ENCODE measurements around the gene IGDCC3. TPM values are rescaled to one million over a fixed set of nuclear protein-coding genes. Genes with fewer than 3 reads are reported as not detected.

IGDCC3 gene
- total and polyA plus RNA-seq, 10 of the 15 experiments (the other 5 are each of a cell fraction or from before 2014, with no cell fraction given), result 0.10 to 0.20 (median 0.15) TPM; not detected in 7

- in situ Hi-C loops (cut with MboI) (no loop called here), intact Hi-C loops (cut with micrococcal nuclease; ENCODE audit: unreplicated experiment) (no loop called here)
- 0 out of 2 replicates have a peak, but pooled peaks cover 4% of the 10 kb centered on the region for H3K4me1 ChIP-seq (ENCODE audit: control insufficient read depth, insufficient read depth, low read length)
- H3K27ac ChIP-seq (ENCODE audit: control insufficient read depth, insufficient read depth), result no peak overlapping the region
- SMC1A ChIA-PET (ENCODE audit: uncharacterized antibody, unreplicated experiment), result interaction anchor here (0.5 kb wide), 1 partner anchor 316 kb away, joined by 5 read pairs; no protein-coding TSS in a partner anchor
- no peaks in the 10 kb centered on the region for H4K20me1 ChIP-seq (ENCODE audit: control insufficient read depth, insufficient read depth)
- H3K79me2 ChIP-seq (ENCODE audit: control insufficient read depth, insufficient read depth, low read length), result no peaks in the 10 kb centered on the region
- FAIRE-seq (no peak), DNase-seq (ENCODE audit: low read depth, low spot score) (no peak), ATAC-seq (no peak)
- H3K9me3 ChIP-seq (replicated peaks; ENCODE audit: control insufficient read depth, insufficient read depth, low read length), result no peaks in the 10 kb centered on the region
- TF ChIP-seq KLF5 (IDR thresholded peaks at IDR 0.05; ENCODE audit: partially characterized antibody), result no peak
- CTCF ChIA-PET, result interaction anchor here (1.0 kb wide), 1 partner anchor 75 kb away, joined by 8 read pairs; no protein-coding TSS in a partner anchor
- no peak overlapping the region for H2AFZ ChIP-seq (ENCODE audit: control insufficient read depth, low read depth, low read length)
- no peaks in the 10 kb centered on the region for H3K27me3 ChIP-seq (replicated peaks in 1 of 2; ENCODE audit: control insufficient read depth in 2 of 2, insufficient read depth in 2 of 2, low read length in 1 of 2)
- no TSS peak for BruUV-seq (replicated peaks)
- H3K4me3 ChIP-seq, result no peak overlapping the region
- WGBS (ENCODE audit: insufficient coverage, insufficient replicate concordance, low lambda C conversion rate, missing lambda C conversion rate), result 49% methylated on average over 10 of the region's 10 CpGs
- H3K4me2 ChIP-seq (ENCODE audit: control insufficient read depth, insufficient read depth), result no peak overlapping the region
- RAD21 ChIA-PET (ENCODE audit: unreplicated experiment), result no interaction called here
- POLR2A ChIA-PET, result no interaction called here
- no peaks in the 10 kb centered on the region for H3K36me3 ChIP-seq (ENCODE audit: control insufficient read depth in 2 of 2, insufficient read depth in 2 of 2, low read length in 1 of 2)
- H3K9ac ChIP-seq (ENCODE audit: control insufficient read depth, insufficient read depth, low read length), result no peak overlapping the region
Measured at GRCh38 chr15:65310431-65311137, 67.2 kb downstream of the IGDCC3 start.

- CTCF ChIA-PET, result interaction anchor here (1.0 kb wide), 1 partner anchor 75 kb away, joined by 8 read pairs; no protein-coding TSS in a partner anchor
- H2AFZ ChIP-seq (ENCODE audit: control insufficient read depth, low read depth, low read length), result no peak overlapping the region
- H3K4me3 ChIP-seq, result no peak overlapping the region
- intact Hi-C loops (cut with micrococcal nuclease; ENCODE audit: unreplicated experiment) (no loop called here), in situ Hi-C loops (cut with MboI) (no loop called here)
- RAD21 ChIA-PET (ENCODE audit: unreplicated experiment), result no interaction called here
- no peaks in the 10 kb centered on the region for H3K27me3 ChIP-seq (replicated peaks in 1 of 2; ENCODE audit: control insufficient read depth in 2 of 2, insufficient read depth in 2 of 2, low read length in 1 of 2)
- SMC1A ChIA-PET (ENCODE audit: uncharacterized antibody, unreplicated experiment), result interaction anchor here (0.5 kb wide), 1 partner anchor 315 kb away, joined by 5 read pairs; no protein-coding TSS in a partner anchor
- H4K20me1 ChIP-seq (ENCODE audit: control insufficient read depth, insufficient read depth), result no peaks in the 10 kb centered on the region
- no peaks in the 10 kb centered on the region for H3K79me2 ChIP-seq (ENCODE audit: control insufficient read depth, insufficient read depth, low read length)
- no peak for FAIRE-seq
- TF ChIP-seq E2F4 (IDR thresholded peaks at IDR 0.05; ENCODE audit: low read depth, low read length) (no peak), JUNB (IDR thresholded peaks at IDR 0.05) (no peak), RB1 (IDR thresholded peaks at IDR 0.05; ENCODE audit: borderline replicate concordance) (no peak), CREB1 (IDR thresholded peaks at IDR 0.05; ENCODE audit: low read depth) (no peak), ZNF24 (IDR thresholded peaks at IDR 0.05) (no peak), POLR2AphosphoS2 (IDR thresholded peaks at IDR 0.05; ENCODE audit: low read depth, low read length) (no peak), HDAC2 (IDR thresholded peaks at IDR 0.05) (no peak), RELB (IDR thresholded peaks at IDR 0.05; ENCODE audit: low read depth) (no peak), TCF7 (IDR thresholded peaks at IDR 0.05; ENCODE audit: borderline replicate concordance) (no peak), NRF1 (conservative IDR thresholded peaks at IDR 0.05; ENCODE audit: low read depth, low read length) (no peak), FOXK2 (IDR thresholded peaks at IDR 0.05) (no peak), ZNF217 (IDR thresholded peaks at IDR 0.05) (no peak), MTA2 (IDR thresholded peaks at IDR 0.05; ENCODE audit: low read depth) (no peak)
- H3K27ac ChIP-seq (ENCODE audit: control insufficient read depth, insufficient read depth), result no peak overlapping the region
- no TSS peak for BruUV-seq (replicated peaks)
- POLR2A ChIA-PET, result no interaction called here
- 51% methylated on average over 12 of the region's 12 CpGs for WGBS (ENCODE audit: insufficient coverage, insufficient replicate concordance, low lambda C conversion rate, missing lambda C conversion rate)
- ATAC-seq, result no peak
- H3K36me3 ChIP-seq (ENCODE audit: control insufficient read depth in 2 of 2, insufficient read depth in 2 of 2, low read length in 1 of 2), result no peaks in the 10 kb centered on the region
- H3K9ac ChIP-seq (ENCODE audit: control insufficient read depth, insufficient read depth, low read length), result no peak overlapping the region
- H3K4me2 ChIP-seq (ENCODE audit: control insufficient read depth, insufficient read depth), result no peak overlapping the region
- no peak for DNase-seq (ENCODE audit: low read depth, low spot score)
- 0 out of 2 replicates have a peak, but pooled peaks cover 4% of the 10 kb centered on the region for H3K4me1 ChIP-seq (ENCODE audit: control insufficient read depth, insufficient read depth, low read length)
- H3K9me3 ChIP-seq (replicated peaks; ENCODE audit: control insufficient read depth, insufficient read depth, low read length), result no peaks in the 10 kb centered on the region
Measured at GRCh38 chr15:65309882-65310418, 67.9 kb downstream of the IGDCC3 start.
